NCI-H146 treated with DMSO at 0.1 percent for 48 hours (cell line): ENCODE measurements around the gene TUBB6.

Experiments
- DNase-seq: peaks from one replicate; lab custom pipeline; 2025; ENCODE audit not compliant: unreplicated experiment; lab: John Stamatoyannopoulos, UW

TUBB6 gene

DNA sequence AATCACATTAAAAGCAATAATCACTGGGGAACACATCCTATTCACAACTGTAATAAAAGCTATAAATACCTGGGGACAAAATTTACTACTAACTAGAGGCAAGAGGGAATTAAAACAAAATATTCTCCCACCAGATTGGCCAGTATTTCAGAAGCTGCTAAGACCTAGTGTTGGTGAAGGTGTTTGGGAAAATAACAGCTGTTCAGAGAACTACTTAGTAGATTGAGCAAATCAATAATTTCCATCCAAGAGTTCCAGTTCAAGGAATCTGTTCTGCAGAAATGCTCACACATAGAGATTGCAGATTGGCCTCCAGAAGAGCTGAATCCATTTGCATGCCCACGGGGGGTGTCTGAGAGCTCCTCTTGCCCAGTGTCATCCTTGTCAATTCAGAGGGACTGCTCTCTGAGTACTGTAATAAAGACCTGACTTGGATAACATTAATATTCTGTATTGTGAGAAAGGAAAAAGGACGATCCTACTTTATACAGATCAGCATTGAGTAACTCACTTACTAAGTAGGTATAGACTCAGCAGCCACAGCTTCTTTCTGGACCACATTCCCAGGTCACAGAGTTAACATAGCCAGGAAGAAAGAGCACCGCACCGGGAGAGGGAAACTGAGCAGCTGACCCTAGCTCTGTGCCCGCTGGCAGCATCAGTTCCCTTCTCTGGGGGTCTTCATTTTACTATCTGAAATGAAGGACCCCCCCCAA lies 5.6 kb downstream of the TUBB6 start:
- DNase-seq: no peak

GRCh38 chr18:12314591-12315305 lies 6.7 kb downstream of the TUBB6 start:
- no peak for DNase-seq

GRCh38 chr18:12315490-12315889 lies 7.4 kb downstream of the TUBB6 start:
- no peak for DNase-seq

GRCh38 chr18:12315911-12316310 lies 7.9 kb downstream of the TUBB6 start:
- no peak for DNase-seq

GRCh38 chr18:12317664-12318333 lies 9.8 kb downstream of the TUBB6 start:
- DNase-seq: no peak

- DNase-seq: no peak
Observed at GRCh38 chr18:12318334-12318697, 10.3 kb downstream of the TUBB6 start.

- no peak for DNase-seq
Observed at GRCh38 chr18:12318857-12319256, 10.8 kb downstream of the TUBB6 start.

DNA sequence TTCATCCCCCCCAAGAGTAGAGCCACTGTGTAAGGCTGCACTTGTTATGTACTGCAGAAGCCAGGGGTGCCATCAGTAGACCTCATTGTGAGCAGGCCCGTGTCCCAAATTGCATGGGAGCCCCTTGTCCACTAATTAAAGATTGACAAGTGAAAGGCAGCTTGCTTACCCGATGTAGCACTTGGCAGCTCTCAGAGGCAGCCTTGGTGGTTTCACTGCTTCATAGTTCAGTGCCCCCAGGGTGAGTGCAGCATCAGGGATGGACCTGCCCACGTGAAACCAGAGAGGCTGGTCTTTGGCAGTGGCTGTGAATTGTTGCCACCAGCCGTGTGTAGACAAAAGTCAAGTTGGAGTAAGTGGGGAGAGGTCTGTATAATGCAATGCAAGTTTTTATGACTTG lies 13.3 kb downstream of the TUBB6 start:
- no peak for DNase-seq

DNA sequence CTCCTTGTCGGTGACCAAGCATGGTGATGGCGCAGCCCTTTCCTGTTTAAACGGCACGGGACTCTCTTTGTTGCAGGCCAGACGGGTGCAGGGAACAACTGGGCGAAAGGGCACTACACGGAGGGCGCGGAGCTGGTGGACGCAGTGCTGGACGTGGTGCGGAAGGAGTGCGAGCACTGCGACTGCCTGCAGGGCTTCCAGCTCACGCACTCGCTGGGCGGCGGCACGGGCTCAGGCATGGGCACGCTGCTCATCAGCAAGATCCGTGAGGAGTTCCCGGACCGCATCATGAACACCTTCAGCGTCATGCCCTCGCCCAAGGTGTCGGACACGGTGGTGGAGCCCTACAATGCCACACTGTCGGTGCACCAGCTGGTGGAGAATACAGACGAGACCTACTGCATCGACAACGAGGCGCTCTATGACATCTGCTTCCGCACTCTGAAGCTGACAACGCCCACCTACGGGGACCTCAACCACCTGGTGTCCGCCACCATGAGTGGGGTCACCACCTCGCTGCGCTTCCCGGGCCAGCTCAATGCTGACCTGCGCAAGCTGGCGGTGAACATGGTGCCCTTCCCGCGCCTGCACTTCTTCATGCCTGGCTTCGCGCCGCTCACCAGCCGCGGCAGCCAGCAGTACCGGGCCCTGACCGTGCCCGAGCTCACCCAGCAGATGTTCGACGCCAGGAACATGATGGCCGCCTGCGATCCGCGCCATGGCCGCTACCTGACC lies 17.1 kb downstream of the TUBB6 start:
- no peak for DNase-seq

GRCh38 chr18:12325726-12326245 lies 17.7 kb downstream of the TUBB6 start:
- DNase-seq: no peak

DNA sequence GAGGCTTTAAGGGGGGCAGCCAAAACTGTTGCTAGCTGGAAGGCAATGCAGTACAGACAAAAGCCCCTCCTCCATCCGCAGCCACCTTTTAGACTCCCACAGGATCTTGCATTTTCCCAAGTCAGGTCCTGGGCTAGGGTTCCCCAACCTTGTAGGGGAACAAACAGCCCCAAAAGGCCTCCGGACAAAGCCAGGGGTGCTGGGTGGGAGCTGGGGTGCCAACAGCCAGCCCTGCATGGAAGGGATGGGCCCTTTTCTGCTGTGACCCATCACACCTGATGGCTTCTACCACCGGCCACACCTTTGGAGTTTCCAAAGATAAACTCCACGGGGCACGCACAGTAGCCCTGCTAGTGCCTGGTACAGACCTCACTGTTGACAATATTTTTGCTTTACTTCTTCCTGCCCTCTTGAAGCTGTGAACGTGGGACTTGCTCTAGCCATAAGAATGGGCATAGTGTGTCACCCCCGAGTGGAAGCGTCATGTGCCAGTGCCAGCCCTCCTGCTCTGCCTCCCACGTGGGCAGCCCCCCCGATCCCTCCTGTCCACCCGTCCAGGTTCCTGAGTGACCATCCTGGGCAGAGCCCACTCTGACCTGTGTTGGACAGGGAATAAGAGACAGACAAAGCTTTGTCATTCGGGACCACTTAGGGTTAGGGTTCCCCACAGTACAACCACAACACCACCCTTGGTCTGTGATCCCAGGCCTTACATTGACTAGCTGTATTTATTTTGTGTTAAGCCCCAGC lies 18.8 kb downstream of the TUBB6 start:
- DNase-seq: no peak

DNA sequence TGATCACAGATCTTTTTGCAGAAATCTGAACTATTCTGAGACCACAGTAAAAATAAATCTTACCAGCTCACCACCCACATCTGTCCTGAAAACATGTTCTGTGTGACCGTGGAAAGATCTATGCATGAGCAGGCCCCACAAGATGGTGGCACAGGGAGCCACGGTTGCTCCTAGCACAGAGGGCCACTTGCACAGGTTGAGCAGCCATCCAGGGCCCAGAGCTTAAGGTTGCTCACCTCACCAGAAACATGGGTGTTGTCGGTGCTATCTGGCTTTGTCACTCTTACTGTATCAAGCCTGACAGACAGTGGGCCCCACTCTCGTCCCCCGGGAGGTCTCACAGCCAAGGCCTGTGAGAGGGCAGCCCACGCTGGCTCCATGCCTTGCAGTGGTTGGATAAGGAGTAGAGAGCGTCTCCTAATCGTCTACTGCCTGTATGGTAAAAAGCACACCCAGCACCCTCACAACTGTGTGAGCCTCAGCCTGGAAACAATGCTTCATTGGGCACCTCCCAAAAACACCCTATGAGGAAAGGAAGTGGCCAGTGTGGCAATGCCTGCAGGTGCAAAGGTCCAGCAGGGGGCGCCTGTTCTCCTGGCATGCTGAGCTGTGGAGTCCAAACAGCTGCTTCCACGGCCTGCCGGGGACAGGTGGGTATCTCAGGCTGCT lies 19.6 kb downstream of the TUBB6 start:
- DNase-seq: peak; percentile 82

GRCh38 chr18:12328179-12328823 lies 20.3 kb downstream of the TUBB6 start:
- no peak for DNase-seq

DNA sequence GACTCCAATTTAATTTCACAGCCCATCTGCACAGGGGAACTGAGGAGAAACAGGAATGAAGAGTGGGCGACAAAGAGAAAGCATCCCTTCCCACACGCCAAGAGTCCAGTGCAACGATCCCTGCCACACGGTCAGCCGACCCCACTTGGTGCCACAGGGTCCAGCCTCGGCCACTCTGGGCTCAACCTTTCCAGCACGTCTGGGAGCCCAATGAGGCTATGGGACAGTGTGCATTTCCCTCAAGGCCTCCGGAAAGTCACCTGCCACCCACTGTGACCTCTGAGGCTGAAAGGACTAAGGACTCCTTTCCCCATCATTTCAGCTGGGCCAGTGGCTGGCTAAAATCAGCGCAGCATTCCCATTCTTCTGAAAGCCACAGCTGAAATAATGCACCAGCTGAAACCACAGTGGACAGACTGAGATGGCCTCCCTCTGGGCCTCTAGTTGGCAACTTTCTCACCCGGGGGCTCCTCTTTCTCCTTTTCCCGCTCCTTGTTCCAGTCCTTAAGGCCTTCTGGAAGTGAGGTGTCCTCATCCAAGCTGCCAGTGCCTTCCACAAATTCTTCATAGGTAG lies 21.2 kb downstream of the TUBB6 start:
- DNase-seq: no peak

- DNase-seq: no peak
Observed at GRCh38 chr18:12330766-12331165, 22.7 kb downstream of the TUBB6 start.

DNA sequence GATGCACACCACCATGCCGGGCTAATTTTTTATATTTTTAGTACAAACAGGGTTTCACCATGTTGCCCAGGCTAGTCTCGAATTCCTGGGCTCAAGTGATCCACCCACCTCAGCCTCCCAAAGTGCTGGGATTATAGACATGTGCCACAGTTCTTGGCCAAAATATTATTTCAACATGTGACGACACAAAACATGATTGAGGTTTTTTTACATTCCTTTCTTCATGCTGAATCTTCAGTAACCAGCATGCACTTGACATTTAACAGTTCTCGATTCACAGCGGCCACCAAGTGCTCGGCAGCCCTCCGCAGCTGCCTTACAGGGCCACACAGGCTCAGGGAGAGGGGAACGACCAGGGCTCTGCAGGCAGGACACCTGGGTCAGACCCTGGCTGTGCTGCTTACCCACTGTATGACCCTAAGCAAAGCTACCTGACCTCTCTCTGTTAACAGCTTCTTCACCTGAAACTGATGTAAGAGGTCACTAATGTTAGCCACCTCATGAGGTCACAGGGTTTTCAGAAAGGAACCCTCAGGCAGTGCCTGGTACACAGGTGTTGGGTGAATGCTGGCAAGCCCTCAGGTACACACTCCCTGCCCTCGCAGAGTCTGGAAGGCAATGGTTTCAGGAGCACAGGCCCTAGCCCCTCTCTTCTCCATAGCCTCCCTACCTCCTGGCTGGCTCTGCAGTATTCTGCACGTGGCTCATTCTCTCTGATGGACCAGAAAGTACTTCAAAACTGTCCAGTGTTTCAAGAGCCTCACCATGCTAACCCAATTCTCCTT lies 25.7 kb downstream of the TUBB6 start:
- DNase-seq: no peak

DNA sequence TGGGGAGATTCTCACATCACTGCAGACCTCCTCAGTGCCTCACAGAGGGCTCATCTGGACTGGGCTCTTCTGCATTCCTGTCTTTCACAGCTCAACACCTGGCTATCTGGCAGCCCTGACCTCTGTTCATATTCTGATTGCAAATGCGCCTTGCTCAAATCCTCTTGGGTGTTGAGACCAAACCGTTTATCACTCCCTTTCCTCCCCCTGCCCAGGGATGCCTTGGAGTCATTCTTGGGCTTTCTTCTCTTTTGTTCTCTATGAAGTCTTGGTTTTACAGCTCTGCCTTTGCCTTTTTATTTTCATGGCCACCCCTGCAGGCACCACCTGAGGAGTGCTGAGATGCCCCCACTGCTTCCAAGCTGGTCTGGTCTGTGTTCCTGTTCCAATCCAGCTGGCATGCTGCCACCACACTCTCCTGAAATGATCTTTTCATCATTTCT lies 26.3 kb downstream of the TUBB6 start:
- no peak for DNase-seq

GRCh38 chr18:12334863-12335262 lies 26.8 kb downstream of the TUBB6 start:
- no peak for DNase-seq
